MCF 10A (cell line): Measurements from ENCODE around the gene FAM240A. TPM values are rescaled to one million over a fixed set of nuclear protein-coding genes. Genes with fewer than 3 reads are reported as not detected.

ENCODE experiments used
- BruUV-seq: library from RNA; stranded (reverse); fragments of 400-500 nt; replicated peaks from 2 replicates; lab custom pipeline; 2021; lab: Mats Ljungman, UMichigan
- CTCF ChIA-PET: fragments of 300-600 bp; sonication (Branson Sonifier 250); formaldehyde crosslinking; extraction: SDS; loops from one replicate; lab custom pipeline; 2021; ENCODE audit warnings: antibody characterized with exemption, inconsistent platforms; lab: Yijun Ruan, JAX
- POLR2A ChIA-PET: fragments of 300-600, 350-650 bp; sonication (Branson Sonifier 250); formaldehyde crosslinking; extraction: SDS; loops from one replicate; lab custom pipeline; 2020; ENCODE audit warnings: antibody characterized with exemption, inconsistent platforms; lab: Yijun Ruan, JAX
- DNase-seq: peaks from one replicate; pipeline ENCODE4 v3.0.0-alpha.2; 2018; ENCODE audit not compliant: unreplicated experiment
- H3K27ac Mint-ChIP-seq: one replicate; pipeline ENCODE4 v1.8.0; 2022; ENCODE audit warnings: mild to moderate bottlenecking, low read depth, mixed read lengths; ENCODE audit not compliant: unreplicated experiment
- H3K27me3 Mint-ChIP-seq: one replicate; pipeline ENCODE4 v1.8.0; 2022; ENCODE audit warnings: mixed read lengths; ENCODE audit not compliant: insufficient read depth, unreplicated experiment
- H3K36me3 Mint-ChIP-seq: one replicate; pipeline ENCODE4 v1.8.0; 2022; ENCODE audit warnings: mild to moderate bottlenecking, moderate library complexity, mixed read lengths; ENCODE audit not compliant: insufficient read depth, unreplicated experiment
- H3K4me1 Mint-ChIP-seq: one replicate; pipeline ENCODE4 v1.8.0; 2022; ENCODE audit warnings: mixed read lengths; ENCODE audit not compliant: insufficient read depth, unreplicated experiment
- H3K4me3 Mint-ChIP-seq: one replicate; pipeline ENCODE4 v1.8.0; 2022; ENCODE audit warnings: mild to moderate bottlenecking, moderate library complexity, mixed read lengths; ENCODE audit not compliant: unreplicated experiment
- H3K9me3 Mint-ChIP-seq: one replicate; pipeline ENCODE4 v1.8.0; 2022; ENCODE audit warnings: mixed read lengths; ENCODE audit not compliant: unreplicated experiment
- CTCF ChIP-seq: fragments of 200-600 bp; IDR thresholded peaks from one replicate; pipeline ENCODE4 v1.8.0; 2022; ENCODE audit warnings: antibody characterized with exemption, mild to moderate bottlenecking; ENCODE audit not compliant: unreplicated experiment
- intact Hi-C: fragments of 100-400 bp; cut with micrococcal nuclease; formaldehyde crosslinking; loops from 2 replicates; pipeline ENCODE4 v1.14.1; 2022
- total RNA-seq: library from RNA; stranded (reverse); gene quantifications from 2 replicates; pipeline ENCODE4 v1.2.3, GENCODE V29; 2022

The FAM240A gene
- total RNA-seq, 1 experiment from 2014 or later, result not detected

GRCh38 chr3:46675426-46675825 is 63.1 kb downstream of the FAM240A start:
- peaks cover 43% of the 10 kb centered on the region for H3K36me3 Mint-ChIP-seq
- DNase-seq, result no peak
- ChIA-PET POLR2A (interaction anchor here (1.4 kb wide), 1 partner anchor 13 kb away, joined by 3 read pairs; no protein-coding TSS in a partner anchor), CTCF (interaction anchor here (0.7 to 1.9 kb wide), 3 partner anchors 11 to 163 kb away, joined by 3 to 4 read pairs (median 3); no protein-coding TSS in a partner anchor)
- no peak overlapping the region for H3K4me3 Mint-ChIP-seq
- BruUV-seq, result no TSS peak
- no peaks in the 10 kb centered on the region for H3K4me1 Mint-ChIP-seq
- no peak overlapping the region for H3K27ac Mint-ChIP-seq
- intact Hi-C loops, result no loop called here
- no peaks in the 10 kb centered on the region for H3K9me3 Mint-ChIP-seq
- H3K27me3 Mint-ChIP-seq, result no peaks in the 10 kb centered on the region
- TF ChIP-seq CTCF, result no peak

Other genes starting within 250 kb of the FAM240A start
- gene CCR5, start 241.6 kb upstream of the FAM240A start, total RNA-seq, result not detected in 2 replicates
- not detected in 2 replicates for gene CCRL2, start 205.3 kb upstream of the FAM240A start, total RNA-seq
- gene LTF, start 147.6 kb upstream of the FAM240A start, total RNA-seq, result not detected in 2 replicates
- gene RTP3, start 114.5 kb upstream of the FAM240A start, total RNA-seq, result not detected in 2 replicates
- not detected in 2 replicates for gene LRRC2, start 46.2 kb upstream of the FAM240A start, total RNA-seq
- gene ALS2CL, start 81.2 kb downstream of the FAM240A start, total RNA-seq, result 93.6 and 95.5 TPM in 2 replicates
- gene TMIE, start 88.9 kb downstream of the FAM240A start, total RNA-seq, result 0.26 and 1.0 TPM in 2 replicates
- gene PRSS50, start 105.3 kb downstream of the FAM240A start, total RNA-seq, result not detected in 2 replicates